Naive thymus-derived CD4-positive, alpha-beta T cell (primary cell): ENCODE data around the gene DCAF5. TPM values are rescaled to one million over a fixed set of nuclear protein-coding genes. Genes with fewer than 3 reads are reported as not detected.
A peak's percentile ranks its signal among the peaks of the same experiment; 100 is the strongest.

Experiments
- ATAC-seq: fragments of 150-1000 bp; cut with Tn5 transposase; 2 replicates; pipeline ENCODE4 v1.10.0; 2021; ENCODE audit warnings: mild to moderate bottlenecking, moderate library complexity
- CTCF ChIA-PET: fragments of 350-600 bp; sonication (Branson Sonifier 250); formaldehyde crosslinking; loops from one replicate; lab custom pipeline; 2021; ENCODE audit warnings: antibody characterized with exemption; lab: Charles Lee
- POLR2A ChIA-PET: fragments of 350-600 bp; sonication (Branson Sonifier 250); formaldehyde crosslinking; loops from one replicate; lab custom pipeline; 2021; ENCODE audit warnings: antibody characterized with exemption, inconsistent platforms; lab: Charles Lee
- DNase-seq, 9 donors: peaks; one replicate each; pipeline versions ENCODE4 v3.0.0 to v3.0.0-alpha.2; 2020 to 2022; ENCODE audit warnings: mixed read lengths in 1 of 9
- H3K27ac ChIP-seq: one replicate; pipeline ENCODE4 v1.7.0; 2013; ENCODE audit warnings: mild to moderate bottlenecking, low read depth, low read length, moderate library complexity
- H3K27me3 ChIP-seq, 2 donors: one replicate each; pipeline ENCODE4 v1.7.0; 2013; ENCODE audit warnings: low read length in 2 of 2, mild to moderate bottlenecking in 2 of 2, moderate library complexity in 2 of 2; ENCODE audit not compliant: control insufficient read depth in 2 of 2, insufficient read depth in 2 of 2
- H3K36me3 ChIP-seq, 3 experiments: 1 replicate in 2 of 3; 2 replicates in 1 of 3; pipeline ENCODE4 v1.7.0; 2013; ENCODE audit warnings: low read length in 3 of 3, mild to moderate bottlenecking in 3 of 3, moderate library complexity in 1 of 3; ENCODE audit not compliant: insufficient read depth in 3 of 3, control insufficient read depth in 2 of 3
- H3K4me1 ChIP-seq, 2 donors: one replicate each; pipeline ENCODE4 v1.7.0; 2013; ENCODE audit warnings: low read length in 2 of 2, mild to moderate bottlenecking in 2 of 2, moderate library complexity in 1 of 2; ENCODE audit not compliant: control insufficient read depth in 2 of 2, insufficient read depth in 2 of 2
- H3K4me3 ChIP-seq: 2 replicates; pipeline ENCODE4 v1.7.0; 2013; ENCODE audit warnings: mild to moderate bottlenecking, low read length
- H3K9me3 ChIP-seq, 3 experiments: 1 replicate in 2 of 3; 2 replicates in 1 of 3; pipeline ENCODE4 v1.7.0; 2013; ENCODE audit warnings: low read length in 3 of 3; ENCODE audit not compliant: control insufficient read depth in 2 of 3
- H3K27ac Mint-ChIP-seq, 9 donors: one replicate each; pipeline ENCODE4 v1.8.0; 2020 to 2022; ENCODE audit warnings: mixed read lengths in 9 of 9, mild to moderate bottlenecking in 8 of 9, moderate library complexity in 5 of 9, inconsistent platforms in 2 of 9
- H3K27me3 Mint-ChIP-seq, 5 donors: one replicate each; pipeline ENCODE4 v1.8.0; 2021 to 2022; ENCODE audit warnings: mixed read lengths in 5 of 5, mild to moderate bottlenecking in 1 of 5
- H3K36me3 Mint-ChIP-seq, 5 donors: one replicate each; pipeline ENCODE4 v1.8.0; 2020 to 2022; ENCODE audit warnings: mixed read lengths in 5 of 5, mild to moderate bottlenecking in 3 of 5, inconsistent platforms in 1 of 5
- H3K4me1 Mint-ChIP-seq, 7 donors: one replicate each; pipeline ENCODE4 v1.8.0; 2020 to 2022; ENCODE audit warnings: mixed read lengths in 7 of 7, mild to moderate bottlenecking in 3 of 7, inconsistent platforms in 1 of 7
- H3K4me3 Mint-ChIP-seq, 10 donors: one replicate each; pipeline ENCODE4 v1.8.0; 2020 to 2022; ENCODE audit warnings: mild to moderate bottlenecking in 10 of 10, mixed read lengths in 10 of 10, moderate library complexity in 6 of 10, inconsistent platforms in 2 of 10
- H3K9me3 Mint-ChIP-seq, 11 donors: one replicate each; pipeline ENCODE4 v1.8.0; 2020 to 2022; ENCODE audit warnings: mixed read lengths in 11 of 11, mild to moderate bottlenecking in 4 of 11, inconsistent platforms in 1 of 11, moderate library complexity in 1 of 11
- intact Hi-C, 2 donors: fragments of 100-400 bp; cut with micrococcal nuclease; formaldehyde crosslinking; loops; one replicate each; pipeline ENCODE4 v1.15.1; 2023
- polyA plus RNA-seq, 2 donors: library from polyadenylated mRNA; unstranded; fragments of 300-500 nt; fragmentation: Illumina TruSeq; gene quantifications; one replicate each; pipeline ENCODE4 v1.2.3, GENCODE V29; 2021
- total RNA-seq, 6 experiments: library from RNA in 5 of 6; stranded (reverse) in 5 of 6; gene quantifications; 1 replicate in 5 of 6; 2 replicates in 1 of 6; pipeline ENCODE4 v1.2.3 and lab custom pipeline; 2021 to 2026

DCAF5 gene
- total and polyA plus RNA-seq, 7 experiments from 2014 or later: 43.0 to 89.2 (median 70.4) TPM

DNA sequence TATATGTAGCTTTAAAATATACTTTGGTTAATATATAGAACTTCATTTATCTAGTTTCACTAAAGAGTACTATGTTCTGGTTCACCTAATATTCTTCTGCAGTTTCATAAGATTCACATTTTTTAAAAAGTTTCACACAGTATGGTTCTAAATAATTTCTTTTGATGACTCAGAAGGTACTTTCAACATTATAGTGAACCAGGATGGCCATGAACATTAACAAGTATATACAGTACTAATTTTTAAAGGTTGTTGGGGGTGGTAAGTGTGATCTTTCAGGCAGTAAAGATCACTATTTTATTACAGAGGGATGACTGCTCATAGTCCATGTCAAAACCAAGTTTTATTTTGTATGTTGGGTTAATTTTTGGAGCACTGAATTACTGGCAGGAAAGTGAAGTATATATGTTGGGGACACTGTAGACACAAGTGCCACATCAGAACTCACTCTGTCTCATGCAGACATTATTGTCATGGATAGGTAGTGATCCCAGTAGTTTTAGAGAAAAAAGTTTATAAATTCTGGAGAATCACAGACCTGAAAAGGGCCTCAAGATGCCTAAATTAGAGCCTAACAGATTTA lies 60.0 kb downstream of the DCAF5 start:
- ChIA-PET POLR2A (interaction anchor here (0.7 to 1.0 kb wide), 3 partner anchors 15 to 67 kb away, joined by 3 to 4 read pairs (median 3); no protein-coding TSS in a partner anchor), CTCF (no interaction called here)
- peaks cover 12 to 30% (median 21%) of the 10 kb centered on the region in 7 donors for H3K4me1 Mint-ChIP-seq
- no peaks in the 10 kb centered on the region for H3K4me1 ChIP-seq
- no peak overlapping the region for H3K4me3 Mint-ChIP-seq
- H3K9me3 ChIP-seq: no peaks in the 10 kb centered on the region
- ATAC-seq (no peak), DNase-seq (no peak)
- peaks cover 4 to 23% (median 17%) of the 10 kb centered on the region in 5 donors for H3K36me3 Mint-ChIP-seq
- H3K4me3 ChIP-seq: no peak overlapping the region
- no peaks in the 10 kb centered on the region for H3K9me3 Mint-ChIP-seq
- H3K27me3 Mint-ChIP-seq: no peaks in the 10 kb centered on the region
- H3K27ac ChIP-seq: no peak overlapping the region
- no peaks in the 10 kb centered on the region for H3K27me3 ChIP-seq
- peaks cover 12 to 60% (median 31%) of the 10 kb centered on the region in 3 experiments for H3K36me3 ChIP-seq
- H3K27ac Mint-ChIP-seq: peak overlapping the region in 5 of 9 donors; percentile 15 to 77 (median 58)
- intact Hi-C loops: loop anchor here in 1 of 2 donors (5.0 kb wide), 1 partner anchor 116 kb away; the partner anchor contains the start of gene ACTN1

DNA sequence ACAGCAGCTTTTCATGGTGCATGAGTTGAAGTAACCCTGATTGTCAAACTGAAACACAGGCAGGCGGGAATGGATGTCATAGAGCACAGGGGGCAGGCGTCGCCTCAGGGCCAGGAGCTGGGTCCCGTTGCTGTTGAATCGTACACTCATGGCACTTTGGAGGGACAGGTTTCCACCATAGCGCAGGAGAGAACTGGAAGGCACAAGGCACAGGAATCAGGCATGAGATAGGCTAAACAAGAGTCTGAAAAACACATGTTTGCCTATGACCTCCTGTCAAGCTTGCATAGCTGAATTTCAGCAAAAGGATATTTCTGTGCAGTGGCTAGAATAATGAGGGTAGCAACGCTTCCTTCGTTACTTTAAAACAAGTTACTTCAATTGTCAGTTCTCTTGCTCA lies 61.2 kb downstream of the DCAF5 start:
- Mint-ChIP-seq H3K9me3 (no peaks in the 10 kb centered on the region), H3K27ac (peak overlapping the region in 1 of 9 donors; percentile 67), H3K4me1 (peaks cover 12 to 28% (median 19%) of the 10 kb centered on the region in 7 donors), H3K36me3 (peaks cover 8 to 27% (median 15%) of the 10 kb centered on the region in 5 donors), H3K4me3 (no peak overlapping the region), H3K27me3 (no peaks in the 10 kb centered on the region)
- no peak overlapping the region for H3K4me3 ChIP-seq
- H3K4me1 ChIP-seq: no peaks in the 10 kb centered on the region
- intact Hi-C loops: loop anchor here (2.0 to 5.0 kb wide), 2 partner anchors 113 to 114 kb away; partner anchors contain the start of gene ACTN1 (in 2 of the 2)
- no peaks in the 10 kb centered on the region for H3K9me3 ChIP-seq
- DNase-seq (no peak), ATAC-seq (no peak)
- ChIA-PET CTCF (interaction anchor here (1.7 to 2.0 kb wide), 2 partner anchors 15 to 17 kb away, joined by 5 to 9 read pairs; no protein-coding TSS in a partner anchor), POLR2A (interaction anchor here (1.0 kb wide), 2 partner anchors 16 to 189 kb away, joined by 3 to 4 read pairs; no protein-coding TSS in a partner anchor)
- no peaks in the 10 kb centered on the region for H3K27me3 ChIP-seq
- H3K27ac ChIP-seq: no peak overlapping the region
- H3K36me3 ChIP-seq: peaks cover 13 to 72% (median 34%) of the 10 kb centered on the region in 3 experiments

DNA sequence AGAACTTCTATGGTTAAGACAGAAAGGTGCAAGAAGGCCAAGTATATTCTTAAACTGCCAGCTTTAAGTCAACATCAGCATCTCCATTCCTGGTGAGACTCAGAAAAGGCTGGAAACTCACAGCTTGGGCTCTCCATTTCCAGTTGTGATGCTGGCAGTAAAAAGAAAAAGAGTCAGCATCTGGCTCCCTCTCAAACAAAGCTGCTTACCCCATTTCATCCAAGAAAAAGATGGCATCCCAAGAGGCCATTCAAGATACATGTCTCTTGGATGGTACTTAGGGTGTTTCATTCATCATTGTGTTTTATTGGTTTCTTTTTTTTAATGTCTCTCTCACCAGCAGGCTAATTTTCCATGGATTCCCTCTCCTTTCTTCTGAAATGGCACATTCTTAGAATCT lies 61.9 kb downstream of the DCAF5 start:
- Mint-ChIP-seq H3K4me3 (no peak overlapping the region), H3K27me3 (no peaks in the 10 kb centered on the region), H3K36me3 (peaks cover 10 to 30% (median 13%) of the 10 kb centered on the region in 5 donors), H3K4me1 (peaks cover 12 to 27% (median 13%) of the 10 kb centered on the region in 7 donors), H3K9me3 (no peaks in the 10 kb centered on the region), H3K27ac (peak overlapping the region in 2 of 9 donors; percentile 6 to 22)
- ChIA-PET POLR2A (no interaction called here), CTCF (interaction anchor here (0.5 to 4.0 kb wide), 10 partner anchors 16 to 1147 kb away, joined by 3 to 25 read pairs (median 3); no protein-coding TSS in a partner anchor)
- no peak overlapping the region for H3K4me3 ChIP-seq
- DNase-seq: no peak
- peaks cover 13 to 78% (median 34%) of the 10 kb centered on the region in 3 experiments for H3K36me3 ChIP-seq
- H3K4me1 ChIP-seq: no peaks in the 10 kb centered on the region
- ATAC-seq: no peak
- intact Hi-C loops: loop anchor here (2.0 to 5.0 kb wide), 2 partner anchors 112 to 114 kb away; partner anchors contain the start of gene ACTN1 (in 2 of the 2)
- H3K27me3 ChIP-seq: no peaks in the 10 kb centered on the region
- H3K9me3 ChIP-seq: no peaks in the 10 kb centered on the region
- H3K27ac ChIP-seq: no peak overlapping the region

DNA sequence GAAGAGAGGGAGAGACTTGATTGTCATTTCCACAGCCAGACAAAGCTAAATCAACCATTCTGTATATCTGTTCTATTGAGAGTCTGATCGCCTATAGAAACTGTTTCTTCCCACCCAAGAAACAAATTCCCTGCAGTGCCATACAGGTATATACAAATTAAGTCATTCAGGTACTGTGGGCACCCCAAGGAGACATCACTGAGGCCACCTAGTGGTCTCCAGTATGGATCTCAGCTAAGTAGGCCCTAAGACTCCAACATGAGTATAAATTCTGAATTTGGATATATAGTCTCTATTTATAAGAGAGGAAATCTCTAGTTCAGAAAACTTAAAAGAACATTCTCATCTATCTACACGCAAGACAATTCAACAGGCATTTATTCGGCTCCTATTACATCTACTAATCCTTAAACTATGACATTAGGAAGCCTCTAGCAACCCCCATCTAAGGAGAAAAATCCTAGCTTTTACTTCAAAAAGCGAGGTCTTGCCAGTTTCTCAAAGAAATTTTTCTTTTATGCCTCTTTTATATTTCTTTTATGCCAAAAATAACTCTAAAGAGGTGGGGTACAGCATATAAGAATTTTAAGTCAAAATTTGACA lies 62.6 kb downstream of the DCAF5 start:
- peak overlapping the region in 1 of 9 donors; percentile 31 for H3K27ac Mint-ChIP-seq
- no peaks in the 10 kb centered on the region for H3K27me3 ChIP-seq
- H3K36me3 Mint-ChIP-seq: peaks cover 13 to 36% (median 15%) of the 10 kb centered on the region in 5 donors
- CTCF ChIA-PET: interaction anchor here (0.6 to 4.0 kb wide), 12 partner anchors 13 to 1146 kb away, joined by 3 to 25 read pairs (median 3); no protein-coding TSS in a partner anchor
- H3K27me3 Mint-ChIP-seq: no peaks in the 10 kb centered on the region
- intact Hi-C loops: loop anchor here (1.0 to 5.0 kb wide), 4 partner anchors 111 to 227 kb away; partner anchors contain the start of gene ACTN1 (in 2 of the 2)
- POLR2A ChIA-PET: no interaction called here
- H3K36me3 ChIP-seq: peaks cover 13 to 76% (median 34%) of the 10 kb centered on the region in 3 experiments
- no peaks in the 10 kb centered on the region for H3K9me3 ChIP-seq
- H3K9me3 Mint-ChIP-seq: no peaks in the 10 kb centered on the region
- no peak overlapping the region for H3K27ac ChIP-seq
- no peak overlapping the region for H3K4me3 ChIP-seq
- DNase-seq (peak in 7 of 9 donors; percentile 22 to 47 (median 40)), ATAC-seq (peak; percentile 74)
- no peaks in the 10 kb centered on the region for H3K4me1 ChIP-seq
- H3K4me1 Mint-ChIP-seq: peaks cover 6 to 21% (median 12%) of the 10 kb centered on the region in 7 donors
- H3K4me3 Mint-ChIP-seq: no peak overlapping the region

DNA sequence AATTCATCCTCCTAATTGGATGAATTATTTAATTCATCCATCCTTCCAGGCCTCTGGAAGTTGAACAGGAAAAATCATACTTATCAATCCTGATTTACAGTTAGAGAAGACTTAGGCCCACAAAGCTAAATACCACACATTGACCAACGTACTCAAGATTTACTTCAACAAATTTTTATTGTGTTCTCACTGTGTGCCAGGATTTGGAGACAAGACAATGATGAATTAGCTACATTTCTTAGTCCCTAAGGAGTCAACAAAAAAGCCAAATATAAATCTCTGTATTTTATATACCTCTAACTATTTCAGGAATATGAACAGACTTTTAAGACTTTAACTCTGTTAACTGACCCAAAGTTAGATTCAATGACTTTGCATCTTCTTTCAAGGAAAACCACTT lies 63.9 kb downstream of the DCAF5 start:
- Histone ChIP-seq H3K27ac (no peak overlapping the region), H3K4me3 (no peak overlapping the region), H3K4me1 (no peaks in the 10 kb centered on the region), H3K27me3 (no peaks in the 10 kb centered on the region), H3K36me3 (peaks cover 13 to 76% (median 35%) of the 10 kb centered on the region in 3 experiments), H3K9me3 (no peaks in the 10 kb centered on the region)
- ChIA-PET CTCF (interaction anchor here (0.9 to 4.0 kb wide), 4 partner anchors 14 to 177 kb away, joined by 3 to 25 read pairs (median 4); no protein-coding TSS in a partner anchor), POLR2A (no interaction called here)
- Mint-ChIP-seq H3K27me3 (no peaks in the 10 kb centered on the region), H3K4me3 (no peak overlapping the region), H3K4me1 (peaks cover 0 to 15% (median 5%) of the 10 kb centered on the region in 7 donors), H3K36me3 (peaks cover 13 to 43% (median 16%) of the 10 kb centered on the region in 5 donors), H3K27ac (peak overlapping the region in 1 of 9 donors; percentile 65), H3K9me3 (no peaks in the 10 kb centered on the region)
- DNase-seq (no peak), ATAC-seq (no peak)
- intact Hi-C loops: no loop called here

DNA sequence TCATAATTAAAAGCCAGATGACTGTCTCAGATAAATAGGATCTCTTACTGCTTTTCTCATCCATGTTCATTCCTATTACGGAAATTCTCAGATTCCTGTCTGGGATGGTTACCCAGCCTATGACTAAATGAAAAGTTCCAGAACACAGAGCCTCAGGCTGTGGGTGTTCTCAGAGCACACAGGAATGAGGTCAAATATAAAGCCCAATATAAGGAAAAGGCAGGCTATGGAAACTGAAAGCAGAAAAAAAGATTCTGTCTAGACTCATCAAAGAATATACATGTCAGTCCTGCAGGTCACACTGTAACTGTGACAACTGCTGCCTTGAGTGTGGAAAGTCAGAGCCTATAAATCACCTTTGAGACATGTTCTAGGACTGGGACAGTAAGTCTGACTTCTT lies 64.3 kb downstream of the DCAF5 start:
- POLR2A ChIA-PET: no interaction called here
- H3K36me3 ChIP-seq: peaks cover 13 to 79% (median 38%) of the 10 kb centered on the region in 3 experiments

More for the DNA sequence above, 64.3 kb downstream of the DCAF5 start:
- Mint-ChIP-seq H3K4me1 (peaks cover 0 to 15% (median 5%) of the 10 kb centered on the region in 7 donors), H3K36me3 (peaks cover 13 to 45% (median 17%) of the 10 kb centered on the region in 5 donors), H3K4me3 (no peak overlapping the region), H3K27me3 (no peaks in the 10 kb centered on the region), H3K9me3 (no peaks in the 10 kb centered on the region), H3K27ac (no peak overlapping the region)
- H3K9me3 ChIP-seq: no peaks in the 10 kb centered on the region
- intact Hi-C loops: no loop called here
- DNase-seq (no peak), ATAC-seq (no peak)
- H3K4me3 ChIP-seq: no peak overlapping the region
- H3K27me3 ChIP-seq: no peaks in the 10 kb centered on the region
- H3K4me1 ChIP-seq: no peaks in the 10 kb centered on the region
- no peak overlapping the region for H3K27ac ChIP-seq
- CTCF ChIA-PET: interaction anchor here (0.9 to 4.0 kb wide), 2 partner anchors 18 to 177 kb away, joined by 3 to 25 read pairs; no protein-coding TSS in a partner anchor
